CD14-positive monocyte (primary cell): ENCODE measurements around the gene TENT5C. TPM values are rescaled to one million over a fixed set of nuclear protein-coding genes. Genes with fewer than 3 reads are reported as not detected.

Source experiments
- DNase-seq, 3 donors: peaks; one replicate each; pipeline ENCODE4 v3.0.0-alpha.2; 2011 to 2022
- H2AFZ ChIP-seq: 2 replicates; pipeline ENCODE4 v1.6.0; 2012; ENCODE audit warnings: mild to moderate bottlenecking, low read depth, low read length, inconsistent platforms; ENCODE audit not compliant: insufficient read depth, poor library complexity, severe bottlenecking
- H3K27ac ChIP-seq, 2 donors: 1 replicate in 1 of 2; 2 replicates in 1 of 2; pipeline ENCODE4 v1.5.1; 2012 to 2013; ENCODE audit warnings: low read length in 2 of 2, control low read depth in 1 of 2, inconsistent platforms in 1 of 2, low read depth in 1 of 2, mild to moderate bottlenecking in 1 of 2
- H3K27me3 ChIP-seq, 2 donors: one replicate each; pipeline versions ENCODE4 v1.6.0 to v1.6.1; 2011 to 2013; ENCODE audit warnings: low read length in 2 of 2; ENCODE audit not compliant: control insufficient read depth in 2 of 2, insufficient read depth in 2 of 2
- H3K36me3 ChIP-seq, 2 donors: replicated peaks in 1 of 2; 1 replicate in 1 of 2; 2 replicates in 1 of 2; pipeline versions ENCODE4 v1.5.1 to v1.6.1; 2012 to 2013; ENCODE audit warnings: low read length in 2 of 2, control low read depth in 1 of 2, inconsistent platforms in 1 of 2, mild to moderate bottlenecking in 1 of 2; ENCODE audit not compliant: insufficient read depth in 2 of 2, control insufficient read depth in 1 of 2
- H3K4me1 ChIP-seq, 2 donors: 1 replicate in 1 of 2; 2 replicates in 1 of 2; pipeline versions ENCODE4 v1.5.1 to v1.6.1; 2012 to 2013; ENCODE audit warnings: low read length in 2 of 2, control low read depth in 1 of 2, inconsistent platforms in 1 of 2, mild to moderate bottlenecking in 1 of 2, moderate library complexity in 1 of 2; ENCODE audit not compliant: insufficient read depth in 2 of 2, control insufficient read depth in 1 of 2
- H3K4me2 ChIP-seq: replicated peaks from 2 replicates; pipeline ENCODE3; 2012; ENCODE audit warnings: low read length, moderate library complexity, mild to moderate bottlenecking; ENCODE audit not compliant: poor library complexity, severe bottlenecking; ENCODE audit errors: extremely low read depth
- H3K4me3 ChIP-seq, 3 experiments: fragments of 200-600 bp in 1 of 3; sonication (generic) in 1 of 3; replicated peaks in 1 of 3; 1 replicate in 2 of 3; 2 replicates in 1 of 3; pipeline ENCODE4 v1.5.1; 2011 to 2013; ENCODE audit warnings: low read length in 3 of 3, mild to moderate bottlenecking in 3 of 3, control low read depth in 2 of 3, low read depth in 2 of 3, inconsistent platforms in 1 of 3, moderate library complexity in 1 of 3
- H3K79me2 ChIP-seq: 2 replicates; pipeline ENCODE4 v1.6.0; 2012; ENCODE audit warnings: mild to moderate bottlenecking, control low read depth, inconsistent platforms, low read length, moderate library complexity; ENCODE audit not compliant: insufficient read depth
- H3K9ac ChIP-seq: 2 replicates; pipeline ENCODE4 v1.6.0; 2017; ENCODE audit warnings: low read length, mild to moderate bottlenecking; ENCODE audit not compliant: insufficient read depth, poor library complexity, severe bottlenecking
- H3K9me3 ChIP-seq, 2 donors: replicated peaks in 1 of 2; 1 replicate in 1 of 2; 2 replicates in 1 of 2; pipeline versions ENCODE4 v1.5.1 to v1.6.1; 2012 to 2013; ENCODE audit warnings: low read length in 2 of 2, control low read depth in 1 of 2; ENCODE audit not compliant: control insufficient read depth in 1 of 2, insufficient read depth in 1 of 2
- H4K20me1 ChIP-seq: 2 replicates; pipeline ENCODE4 v1.6.0; 2012; ENCODE audit warnings: mild to moderate bottlenecking, low read length, control low read depth, moderate library complexity; ENCODE audit not compliant: insufficient read depth
- H3K27ac Mint-ChIP-seq, 7 donors: one replicate each; pipeline ENCODE4 v1.8.0; 2020; ENCODE audit warnings: mild to moderate bottlenecking in 7 of 7, mixed read lengths in 7 of 7, moderate library complexity in 6 of 7, inconsistent platforms in 2 of 7
- H3K27me3 Mint-ChIP-seq, 3 donors: one replicate each; pipeline ENCODE4 v1.8.0; 2021 to 2022; ENCODE audit warnings: low read depth in 3 of 3, mild to moderate bottlenecking in 3 of 3, mixed read lengths in 3 of 3, moderate library complexity in 3 of 3, inconsistent platforms in 1 of 3
- H3K36me3 Mint-ChIP-seq, 2 donors: one replicate each; pipeline ENCODE4 v1.8.0; 2020; ENCODE audit warnings: mixed read lengths in 2 of 2, inconsistent platforms in 1 of 2, mild to moderate bottlenecking in 1 of 2
- H3K4me1 Mint-ChIP-seq: one replicate; pipeline ENCODE4 v1.8.0; 2020; ENCODE audit warnings: mild to moderate bottlenecking, mixed read lengths
- H3K4me3 Mint-ChIP-seq, 2 donors: one replicate each; pipeline ENCODE4 v1.8.0; 2020; ENCODE audit warnings: mild to moderate bottlenecking in 2 of 2, mixed read lengths in 2 of 2, moderate library complexity in 1 of 2
- H3K9me3 Mint-ChIP-seq, 7 donors: one replicate each; pipeline ENCODE4 v1.8.0; 2020 to 2022; ENCODE audit warnings: mixed read lengths in 7 of 7, mild to moderate bottlenecking in 6 of 7, moderate library complexity in 6 of 7, inconsistent platforms in 2 of 7
- WGBS: methylation state at CpG from one replicate; pipeline ENCODE4 v1.1.5; 2013; ENCODE audit warnings: missing lambda C conversion rate; ENCODE audit not compliant: insufficient coverage; 5-methylcytosine and 5-hydroxymethylcytosine counted together
- intact Hi-C, 2 donors: fragments of 100-400 bp; cut with micrococcal nuclease; formaldehyde crosslinking; loops; one replicate each; pipeline versions ENCODE4 v1.15.0 to v1.15.1; 2023
- polyA plus RNA-seq, 3 donors: library from polyadenylated mRNA; depleted of rRNA in 1 of 3; unstranded in 2 of 3; stranded (reverse) in 1 of 3; fragments of 300-500 nt in 2 of 3; fragments of >200 nt in 1 of 3; fragmentation: Illumina TruSeq in 2 of 3; gene quantifications; 1 replicate in 2 of 3; 2 replicates in 1 of 3; pipeline ENCODE4 v1.2.3, GENCODE V29; 2012 to 2021
- TF ChIP-seq, protein P1 (sequence below): fragments of 200-600 bp; IDR thresholded peaks from one replicate; pipeline ENCODE4 v1.8.0; 2022; ENCODE audit warnings: antibody characterized with exemption, mild to moderate bottlenecking

The TENT5C gene
- polyA plus RNA-seq, 3 donors: 0.17 to 0.69 (median 0.27) TPM

DNA sequence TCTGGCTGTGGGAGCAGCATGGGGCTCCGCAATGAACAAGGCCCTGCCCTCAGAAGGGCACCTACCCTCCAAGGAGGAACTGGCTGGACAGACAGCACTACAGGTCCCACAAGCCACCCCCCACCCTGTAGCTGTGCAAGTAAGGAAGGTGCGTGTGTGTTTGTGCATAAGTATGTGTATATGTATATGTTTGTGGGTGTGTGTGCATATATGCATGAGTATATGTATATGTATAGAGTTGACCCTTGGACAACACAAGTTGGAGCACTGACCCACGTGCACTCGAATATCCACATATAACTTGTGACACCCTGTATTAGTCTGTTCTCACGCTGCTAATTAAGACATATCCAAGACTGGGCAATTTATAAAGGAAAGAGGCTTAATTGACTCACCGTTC is 22.6 kb upstream of the TENT5C start:
- no peak for DNase-seq
- intact Hi-C loops: no loop called here
- WGBS: 95% methylated on average over 4 of the region's 6 CpGs
- TF ChIP-seq, protein P1, sequence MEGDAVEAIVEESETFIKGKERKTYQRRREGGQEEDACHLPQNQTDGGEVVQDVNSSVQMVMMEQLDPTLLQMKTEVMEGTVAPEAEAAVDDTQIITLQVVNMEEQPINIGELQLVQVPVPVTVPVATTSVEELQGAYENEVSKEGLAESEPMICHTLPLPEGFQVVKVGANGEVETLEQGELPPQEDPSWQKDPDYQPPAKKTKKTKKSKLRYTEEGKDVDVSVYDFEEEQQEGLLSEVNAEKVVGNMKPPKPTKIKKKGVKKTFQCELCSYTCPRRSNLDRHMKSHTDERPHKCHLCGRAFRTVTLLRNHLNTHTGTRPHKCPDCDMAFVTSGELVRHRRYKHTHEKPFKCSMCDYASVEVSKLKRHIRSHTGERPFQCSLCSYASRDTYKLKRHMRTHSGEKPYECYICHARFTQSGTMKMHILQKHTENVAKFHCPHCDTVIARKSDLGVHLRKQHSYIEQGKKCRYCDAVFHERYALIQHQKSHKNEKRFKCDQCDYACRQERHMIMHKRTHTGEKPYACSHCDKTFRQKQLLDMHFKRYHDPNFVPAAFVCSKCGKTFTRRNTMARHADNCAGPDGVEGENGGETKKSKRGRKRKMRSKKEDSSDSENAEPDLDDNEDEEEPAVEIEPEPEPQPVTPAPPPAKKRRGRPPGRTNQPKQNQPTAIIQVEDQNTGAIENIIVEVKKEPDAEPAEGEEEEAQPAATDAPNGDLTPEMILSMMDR: no peak
- H3K4me3 Mint-ChIP-seq: no peak overlapping the region
- Histone ChIP-seq H4K20me1 (no peaks in the 10 kb centered on the region), H3K27me3 (no peaks in the 10 kb centered on the region), H3K9ac (no peak overlapping the region), H2AFZ (no peak overlapping the region), H3K4me2 (no peak overlapping the region), H3K4me3 (no peak overlapping the region), H3K27ac (no peak overlapping the region), H3K4me1 (no peaks in the 10 kb centered on the region), H3K79me2 (no peaks in the 10 kb centered on the region), H3K9me3 (no peaks in the 10 kb centered on the region), H3K36me3 (no peaks in the 10 kb centered on the region)
- peaks cover 0 to 2% (median 0%) of the 10 kb centered on the region in 3 donors for H3K27me3 Mint-ChIP-seq
- no peaks in the 10 kb centered on the region for H3K36me3 Mint-ChIP-seq
- H3K27ac Mint-ChIP-seq: peak overlapping the region in 1 of 7 donors; percentile 18
- H3K9me3 Mint-ChIP-seq: peaks cover 0 to 2% (median 0%) of the 10 kb centered on the region in 7 donors
- no peaks in the 10 kb centered on the region for H3K4me1 Mint-ChIP-seq

DNA sequence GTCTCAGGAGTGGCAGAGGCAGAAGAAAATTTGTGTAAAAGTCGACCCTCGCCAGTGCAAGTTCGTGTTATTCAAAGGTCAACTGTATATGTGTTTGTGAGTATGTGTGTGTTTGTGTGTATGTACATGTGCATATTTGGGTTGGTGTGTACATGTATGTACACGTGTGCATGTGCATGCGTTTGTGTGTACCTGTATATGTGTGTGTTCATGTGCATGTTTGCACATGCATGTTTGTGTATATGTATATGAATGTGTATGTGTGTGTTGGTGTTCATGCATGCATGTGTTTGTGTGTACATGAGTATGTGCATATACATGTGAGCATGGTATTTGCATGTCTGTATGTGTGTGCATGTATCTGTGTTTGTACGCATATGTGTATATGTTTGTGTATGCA is 21.7 kb upstream of the TENT5C start:
- TF ChIP-seq, protein P1: no peak
- Mint-ChIP-seq H3K4me3 (no peak overlapping the region), H3K27ac (peak overlapping the region in 1 of 7 donors; percentile 41), H3K36me3 (no peaks in the 10 kb centered on the region), H3K9me3 (peaks cover 0 to 2% (median 0%) of the 10 kb centered on the region in 7 donors), H3K4me1 (no peaks in the 10 kb centered on the region), H3K27me3 (peaks cover 0 to 2% (median 0%) of the 10 kb centered on the region in 3 donors)
- Histone ChIP-seq H3K9me3 (no peaks in the 10 kb centered on the region), H3K4me1 (no peaks in the 10 kb centered on the region), H3K27me3 (no peaks in the 10 kb centered on the region), H4K20me1 (no peaks in the 10 kb centered on the region), H3K9ac (no peak overlapping the region), H3K27ac (no peak overlapping the region), H3K4me2 (no peak overlapping the region), H2AFZ (no peak overlapping the region), H3K79me2 (no peaks in the 10 kb centered on the region), H3K4me3 (no peak overlapping the region), H3K36me3 (no peaks in the 10 kb centered on the region)
- intact Hi-C loops: no loop called here
- 98% methylated on average over 6 of the region's 6 CpGs for WGBS
- DNase-seq: no peak
